GM12865 (cell line): Measurements from ENCODE around the gene GH2.
A peak's percentile ranks its signal among the peaks of the same experiment; 100 is the strongest.

Source experiments
- DNase-seq: peaks from one replicate; pipeline ENCODE4 v3.0.0; 2010; ENCODE audit warnings: low read depth
- H3K4me3 ChIP-seq: 2 replicates; pipeline ENCODE4 v1.5.1; 2011; ENCODE audit warnings: mild to moderate bottlenecking, low read depth, low read length, control low read depth
- CTCF ChIP-seq: IDR thresholded peaks from 2 replicates; pipeline ENCODE4 v1.5.1; 2011; ENCODE audit warnings: low read length, control low read depth, low read depth, inconsistent platforms; ENCODE audit not compliant: insufficient read depth; ENCODE audit errors: missing control alignments

GH2 gene

GRCh38 chr17:63881935-63882601 lies at the start of gene GH2:
GH2 (minus strand) TSS chr17:63881944; CDS start chr17:63881801, 143 bp downstream.
- TF ChIP-seq CTCF: peak; percentile 81
- H3K4me3 ChIP-seq: no peak within 1 kb of the TSS
- DNase-seq: peak; percentile 54

- peak; percentile 82 for DNase-seq
- TF ChIP-seq CTCF: no peak
- H3K4me3 ChIP-seq: peak overlapping the region; percentile 90
These were observed 49.3 kb upstream of the GH2 start for GRCh38 chr17:63930951-63931575.

GRCh38 chr17:63929860-63930766 lies 48.4 kb upstream of the GH2 start:
- no peak for TF ChIP-seq CTCF
- no peak for DNase-seq
- H3K4me3 ChIP-seq: peak overlapping the region; percentile 90

GRCh38 chr17:63928966-63929695 lies 47.4 kb upstream of the GH2 start:
- no peak for TF ChIP-seq CTCF

GRCh38 chr17:63928172-63928666 lies 46.5 kb upstream of the GH2 start:
- TF ChIP-seq CTCF: no peak
- no peak overlapping the region for H3K4me3 ChIP-seq
- no peak for DNase-seq

More at GRCh38 chr17:63928966-63929695, 47.4 kb upstream of the GH2 start:
- no peak overlapping the region for H3K4me3 ChIP-seq
- no peak for DNase-seq
